ENCODE results near the gene CHD9NB.
A peak's percentile ranks its signal among the peaks of the same experiment; 100 is the strongest.

CHD9NB gene

DNA sequence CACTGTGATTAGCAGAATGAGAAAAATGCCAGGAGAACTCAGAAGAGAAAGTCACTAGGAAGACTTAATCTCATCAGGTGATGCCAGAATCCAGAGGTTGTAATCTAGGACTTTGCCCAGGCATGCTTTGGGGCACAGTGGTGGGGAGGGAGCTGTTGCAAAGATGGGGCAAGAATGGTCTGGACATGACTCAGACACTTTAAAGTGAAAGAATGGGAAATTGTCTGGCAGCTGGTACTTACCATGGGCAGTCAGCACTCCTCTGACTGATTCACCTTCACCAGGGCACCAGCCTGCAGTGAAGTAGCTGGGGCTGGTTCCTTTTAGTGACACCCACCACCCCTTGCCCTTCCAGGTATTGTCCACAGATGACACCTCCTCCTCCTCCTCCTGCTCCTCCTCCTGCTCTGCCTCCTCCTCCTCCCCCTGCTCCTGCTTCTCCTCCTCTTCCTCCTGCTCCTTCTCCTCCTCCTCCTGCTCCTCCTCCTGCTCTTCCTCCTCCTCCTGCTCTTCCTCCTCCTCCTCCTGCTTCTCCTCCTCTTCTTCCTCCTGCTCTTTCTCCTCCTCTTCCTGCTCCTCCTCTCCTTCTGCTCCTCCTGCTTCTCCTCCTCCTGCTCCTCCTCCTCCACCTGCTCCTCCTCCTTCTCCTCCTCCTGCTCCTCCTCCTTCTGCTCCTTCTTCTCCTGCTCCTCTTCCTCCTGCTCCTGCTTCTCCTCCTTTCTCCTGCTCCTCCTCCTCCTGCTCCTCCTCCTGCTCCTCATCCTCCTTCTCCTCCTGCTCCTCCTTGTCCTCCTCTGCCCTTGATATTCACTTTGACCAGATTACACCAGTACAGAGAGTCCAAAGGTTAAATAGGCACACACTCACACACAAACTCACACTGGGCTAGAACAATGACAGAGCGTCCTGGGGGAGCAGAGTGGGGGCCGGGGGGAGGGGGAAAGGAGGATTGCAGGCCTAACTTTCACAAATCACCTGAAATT is at the start of gene CHD9NB:
Gene CHD9NB (minus strand): TSS at position 379 of the 983 bp plus-strand sequence. CDS start 8,739 bp downstream, outside the sequence.
- Mint-ChIP-seq H3K4me3 (peak within 1 kb of the TSS; percentile 30), H3K4me1 (ENCODE audit: low read depth) (peaks cover 38% of the 10 kb centered on the region), H3K27me3 (no peaks in the 10 kb centered on the region), H3K36me3 (ENCODE audit: low read depth) (peaks cover 10% of the 10 kb centered on the region), H3K9me3 (no peaks in the 10 kb centered on the region), H3K27ac (peak within 1 kb of the TSS; percentile 69)
- intact Hi-C loops (cut with micrococcal nuclease): no loop called here

DNA sequence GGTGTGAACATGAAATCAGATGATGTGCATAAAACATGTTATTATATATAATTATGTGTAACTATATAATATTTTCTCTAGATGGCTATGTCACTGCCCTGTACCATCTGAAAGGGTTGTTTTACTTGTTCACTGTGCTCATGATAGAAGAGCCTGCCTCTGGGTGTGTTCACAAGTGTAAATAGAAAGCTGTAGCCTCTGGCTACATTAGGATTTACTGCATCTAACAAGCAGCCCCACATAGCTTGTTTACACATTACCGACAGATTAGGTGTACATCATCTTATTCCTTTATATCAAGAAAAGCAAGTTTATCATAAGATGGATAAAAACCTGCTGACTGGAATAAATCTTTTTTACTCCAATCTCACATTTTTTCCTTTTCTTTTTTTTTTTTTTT is 48.2 kb upstream of the CHD9NB start:
- Mint-ChIP-seq H3K36me3 (ENCODE audit: low read depth) (peaks cover 20% of the 10 kb centered on the region), H3K4me3 (no peak overlapping the region), H3K9me3 (no peaks in the 10 kb centered on the region), H3K27me3 (no peaks in the 10 kb centered on the region), H3K4me1 (ENCODE audit: low read depth) (peaks cover 32% of the 10 kb centered on the region), H3K27ac (no peak overlapping the region)
- intact Hi-C loops (cut with micrococcal nuclease): no loop called here

DNA sequence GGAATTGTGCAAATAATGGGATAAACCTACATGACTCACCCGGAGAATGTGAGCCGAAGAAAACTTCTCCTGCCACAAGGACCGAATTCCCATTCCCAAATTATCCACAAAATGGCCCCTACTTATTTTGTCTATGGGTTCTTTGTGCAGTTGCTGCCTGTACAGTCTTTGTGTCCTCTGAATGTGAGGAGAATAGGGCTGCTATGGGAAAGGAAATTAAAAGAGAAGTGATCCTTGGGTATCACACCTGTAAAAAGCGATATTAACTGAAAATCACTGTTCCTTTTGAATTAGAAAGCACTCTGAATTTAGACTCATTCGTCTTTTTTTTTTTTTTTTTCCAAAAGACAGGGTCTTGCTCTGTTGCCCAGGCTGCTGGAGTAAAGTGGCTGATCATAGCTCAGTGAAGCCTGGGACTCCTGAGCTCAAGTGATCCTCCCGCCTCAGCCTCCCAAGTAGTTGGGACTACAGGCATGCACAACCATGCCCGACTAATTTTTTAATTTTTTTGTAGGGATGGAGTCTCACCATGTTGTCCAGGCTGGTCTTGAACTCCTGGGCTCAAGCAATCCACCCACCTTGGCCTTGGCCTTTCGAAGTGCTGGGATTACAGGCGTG is 47.5 kb upstream of the CHD9NB start:
- peaks cover 17% of the 10 kb centered on the region for H3K36me3 Mint-ChIP-seq (ENCODE audit: low read depth)
- no peaks in the 10 kb centered on the region for H3K27me3 Mint-ChIP-seq
- peaks cover 32% of the 10 kb centered on the region for H3K4me1 Mint-ChIP-seq (ENCODE audit: low read depth)
- no peaks in the 10 kb centered on the region for H3K9me3 Mint-ChIP-seq
- intact Hi-C loops (cut with micrococcal nuclease): no loop called here
- peak overlapping the region; percentile 95 for H3K27ac Mint-ChIP-seq
- H3K4me3 Mint-ChIP-seq: peak overlapping the region; percentile 82

DNA sequence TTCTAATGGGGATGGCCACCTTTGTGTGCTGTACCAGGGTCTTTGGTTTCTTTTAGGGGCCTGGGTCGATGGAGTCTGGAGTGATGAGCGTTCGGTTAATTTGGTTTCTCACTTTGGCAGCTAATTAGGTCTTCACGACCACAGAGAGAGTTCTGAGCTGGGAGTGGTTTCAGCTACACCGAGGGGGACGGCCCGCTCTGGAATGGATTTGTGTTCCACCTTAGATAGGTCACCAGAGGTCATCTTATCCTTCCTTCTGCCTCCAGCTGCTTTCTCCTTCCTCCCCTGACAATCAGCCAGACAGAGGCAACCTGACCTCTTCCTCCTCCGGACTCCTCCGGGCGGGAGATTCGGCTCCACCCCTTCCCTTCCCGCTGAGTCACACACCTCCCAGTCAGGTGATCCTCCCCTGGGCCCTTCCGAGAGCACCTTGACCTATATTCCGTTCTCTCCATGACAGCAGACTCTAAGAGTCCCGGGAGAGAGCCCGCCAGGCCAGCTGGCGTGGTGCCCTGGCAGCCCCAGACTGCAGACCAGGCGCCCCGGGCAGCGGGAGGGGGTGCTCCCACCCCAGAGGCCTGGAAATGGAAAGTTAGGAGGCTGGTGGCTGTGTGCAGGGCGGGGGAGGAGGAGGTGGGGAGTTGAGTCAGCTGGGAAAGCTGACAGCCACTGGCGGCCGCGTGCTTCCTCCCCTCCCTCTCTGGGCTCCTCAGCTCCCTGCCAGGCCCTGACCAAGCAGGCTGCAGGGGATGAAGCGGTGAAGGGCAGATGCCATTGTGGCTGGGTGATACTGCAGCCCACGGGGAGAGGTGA is 46.8 kb upstream of the CHD9NB start:
- Mint-ChIP-seq H3K27ac (peak overlapping the region; percentile 95), H3K9me3 (no peaks in the 10 kb centered on the region), H3K36me3 (ENCODE audit: low read depth) (peaks cover 22% of the 10 kb centered on the region), H3K4me3 (peak overlapping the region; percentile 82), H3K4me1 (ENCODE audit: low read depth) (peaks cover 39% of the 10 kb centered on the region), H3K27me3 (no peaks in the 10 kb centered on the region)
- intact Hi-C loops (cut with micrococcal nuclease): loop anchor here (1.0 to 2.0 kb wide), 2 partner anchors 8 to 31 kb away; no protein-coding TSS in a partner anchor

DNA sequence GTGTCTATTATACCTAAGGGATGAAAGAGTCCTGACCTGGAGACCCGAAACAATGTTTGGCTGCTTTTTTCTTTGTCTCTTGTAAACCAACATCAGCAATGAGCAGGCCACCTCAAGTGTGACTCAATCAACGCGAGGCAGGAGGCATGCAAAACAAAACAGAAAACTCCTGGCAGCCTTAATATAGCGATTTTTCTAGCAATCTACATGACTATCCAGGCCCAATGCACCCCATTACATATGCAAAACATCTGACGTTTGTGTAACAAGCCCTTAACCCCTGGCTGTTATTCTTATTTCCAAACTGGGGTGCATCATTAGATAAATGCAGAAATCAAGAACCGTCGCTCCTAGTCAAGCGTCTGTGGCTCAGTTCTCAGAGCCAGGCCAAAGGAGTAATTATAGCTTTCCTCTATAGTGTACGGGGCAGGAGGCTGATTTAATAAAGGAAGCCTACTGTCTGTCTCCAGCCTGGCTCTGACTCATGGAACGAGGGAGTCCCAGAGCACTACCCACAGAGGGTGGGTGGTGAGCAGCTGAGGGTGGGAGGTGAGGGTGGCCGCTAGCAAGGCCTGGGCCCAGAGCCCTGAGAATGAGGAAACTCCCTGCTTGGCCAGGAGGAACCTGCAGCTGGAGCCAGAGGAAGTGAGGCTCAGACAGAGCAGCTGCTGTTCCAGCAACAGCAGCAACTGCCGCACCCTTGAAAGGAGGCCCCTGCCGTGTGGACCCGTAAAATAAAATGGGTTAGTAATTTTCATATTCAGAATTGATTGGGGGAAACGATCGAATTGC is 46.0 kb upstream of the CHD9NB start:
- H3K36me3 Mint-ChIP-seq (ENCODE audit: low read depth): peaks cover 23% of the 10 kb centered on the region
- intact Hi-C loops (cut with micrococcal nuclease): loop anchor here (1.0 to 2.0 kb wide), 2 partner anchors 7 to 32 kb away; no protein-coding TSS in a partner anchor
- no peaks in the 10 kb centered on the region for H3K27me3 Mint-ChIP-seq
- peak overlapping the region; percentile 95 for H3K27ac Mint-ChIP-seq
- peaks cover 47% of the 10 kb centered on the region for H3K4me1 Mint-ChIP-seq (ENCODE audit: low read depth)
- H3K9me3 Mint-ChIP-seq: no peaks in the 10 kb centered on the region
- peak overlapping the region; percentile 82 for H3K4me3 Mint-ChIP-seq

DNA sequence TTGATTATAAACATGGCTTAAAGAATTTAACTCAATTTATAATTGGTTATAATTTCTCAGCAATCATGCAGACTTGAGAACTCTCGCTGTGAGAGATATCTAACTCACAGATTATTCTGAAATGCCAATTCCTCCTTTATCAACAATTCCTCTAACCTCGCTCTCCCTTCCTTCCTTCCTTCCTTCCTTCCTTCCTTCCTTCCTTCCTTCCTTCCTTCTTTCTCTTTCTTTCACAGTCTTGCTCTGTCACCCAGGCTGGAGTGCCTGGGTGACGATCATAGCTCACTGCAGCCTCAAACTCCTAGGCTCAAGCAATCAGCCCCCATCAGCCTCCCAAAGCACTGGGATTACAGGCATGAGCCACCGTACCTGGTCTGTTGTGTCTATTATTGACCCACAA is 44.5 kb upstream of the CHD9NB start:
- Mint-ChIP-seq H3K9me3 (no peaks in the 10 kb centered on the region), H3K27me3 (no peaks in the 10 kb centered on the region), H3K4me3 (no peak overlapping the region), H3K27ac (peak overlapping the region; percentile 18), H3K4me1 (ENCODE audit: low read depth) (peaks cover 62% of the 10 kb centered on the region), H3K36me3 (ENCODE audit: low read depth) (peaks cover 23% of the 10 kb centered on the region)
- intact Hi-C loops (cut with micrococcal nuclease): no loop called here

DNA sequence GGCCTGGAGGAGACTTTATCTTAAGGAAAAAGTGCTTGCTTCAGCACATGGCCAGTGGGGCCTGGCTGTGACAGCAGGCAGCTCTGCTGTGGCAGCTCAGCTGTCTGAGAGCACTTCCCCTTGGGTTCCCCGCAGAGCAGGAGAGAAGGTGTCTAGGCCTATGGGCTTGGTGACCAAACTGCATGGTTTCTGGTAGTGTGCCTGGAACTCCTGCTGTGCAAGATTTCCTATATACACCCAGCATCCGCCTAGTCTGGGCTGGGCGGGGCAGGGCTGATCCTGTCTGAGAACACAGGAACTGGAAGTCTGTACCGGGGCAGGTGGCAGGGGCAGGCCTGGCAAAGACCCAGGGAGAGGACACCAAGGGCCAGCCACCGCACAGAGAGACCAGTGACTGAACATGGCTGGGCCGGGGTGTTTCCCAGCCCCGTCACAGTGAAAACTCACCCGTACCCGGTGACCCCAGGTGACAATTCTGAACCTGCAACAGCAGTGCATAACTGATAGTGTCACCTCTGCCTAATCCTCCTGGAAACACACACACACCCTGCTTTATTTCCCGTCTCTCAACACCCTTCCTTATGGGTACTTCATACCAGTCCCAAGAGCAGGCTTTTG is 41.4 kb upstream of the CHD9NB start:
- no peaks in the 10 kb centered on the region for H3K9me3 Mint-ChIP-seq
- H3K27me3 Mint-ChIP-seq: no peaks in the 10 kb centered on the region
- H3K27ac Mint-ChIP-seq: peak overlapping the region; percentile 88
- H3K36me3 Mint-ChIP-seq (ENCODE audit: low read depth): peaks cover 8% of the 10 kb centered on the region
- intact Hi-C loops (cut with micrococcal nuclease): no loop called here
- peaks cover 70% of the 10 kb centered on the region for H3K4me1 Mint-ChIP-seq (ENCODE audit: low read depth)
- H3K4me3 Mint-ChIP-seq: peak overlapping the region; percentile 9

DNA sequence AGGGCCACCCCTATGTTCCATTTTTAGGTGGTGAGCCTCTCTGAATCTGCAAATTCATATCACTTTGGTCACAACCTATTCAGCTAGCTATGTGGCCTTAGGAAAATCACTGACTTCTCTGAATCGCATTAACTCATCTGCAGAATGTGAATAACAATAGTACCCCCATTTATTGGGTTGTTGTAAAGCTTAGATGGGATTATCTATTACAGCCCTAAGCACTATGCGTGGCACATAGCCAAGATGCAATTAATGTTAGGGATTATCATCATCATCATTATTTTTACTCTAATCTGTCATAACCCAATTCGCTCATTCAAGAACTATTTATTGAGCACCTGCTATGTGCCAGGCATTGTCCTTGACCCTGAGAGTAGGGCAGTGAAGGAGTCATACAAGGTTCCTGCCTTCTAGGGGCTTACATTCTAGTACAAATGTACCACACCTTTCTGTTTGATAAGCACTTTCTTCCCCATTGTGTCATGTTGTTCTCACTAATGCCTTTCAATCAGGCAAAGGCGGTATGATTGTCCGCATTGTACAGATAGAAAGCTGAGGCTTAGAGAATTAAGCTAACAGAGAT is 40.6 kb upstream of the CHD9NB start:
- intact Hi-C loops (cut with micrococcal nuclease): no loop called here
- H3K27ac Mint-ChIP-seq: peak overlapping the region; percentile 88
- peaks cover 68% of the 10 kb centered on the region for H3K4me1 Mint-ChIP-seq (ENCODE audit: low read depth)

DNA sequence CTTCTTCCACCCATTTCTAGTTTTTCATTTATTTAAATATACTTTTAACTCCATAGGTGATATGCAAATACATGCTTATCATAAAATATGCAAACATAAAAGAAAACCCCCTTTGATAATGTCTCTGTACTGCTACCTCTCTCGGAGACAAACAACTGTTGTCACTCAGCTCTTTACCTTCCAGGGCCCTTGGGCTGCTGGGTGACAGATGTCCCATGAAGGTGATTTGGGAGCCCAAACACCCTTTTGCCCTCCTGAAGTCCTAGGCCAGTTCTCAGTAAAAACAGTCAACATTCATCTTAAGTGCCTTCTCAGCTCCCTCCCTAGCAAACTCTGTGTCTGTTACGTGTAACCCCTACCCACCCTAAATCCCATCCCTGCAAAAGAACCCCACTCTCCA is 39.6 kb upstream of the CHD9NB start:
- H3K9me3 Mint-ChIP-seq: no peaks in the 10 kb centered on the region
- H3K4me3 Mint-ChIP-seq: no peak overlapping the region
- no peaks in the 10 kb centered on the region for H3K27me3 Mint-ChIP-seq
- H3K27ac Mint-ChIP-seq: peak overlapping the region; percentile 81
- H3K36me3 Mint-ChIP-seq (ENCODE audit: low read depth): peaks cover 17% of the 10 kb centered on the region
- intact Hi-C loops (cut with micrococcal nuclease): no loop called here
- H3K4me1 Mint-ChIP-seq (ENCODE audit: low read depth): peaks cover 69% of the 10 kb centered on the region

More for the DNA sequence above, 40.6 kb upstream of the CHD9NB start:
- peaks cover 10% of the 10 kb centered on the region for H3K36me3 Mint-ChIP-seq (ENCODE audit: low read depth)
- no peaks in the 10 kb centered on the region for H3K9me3 Mint-ChIP-seq
- no peaks in the 10 kb centered on the region for H3K27me3 Mint-ChIP-seq
- no peak overlapping the region for H3K4me3 Mint-ChIP-seq

DNA sequence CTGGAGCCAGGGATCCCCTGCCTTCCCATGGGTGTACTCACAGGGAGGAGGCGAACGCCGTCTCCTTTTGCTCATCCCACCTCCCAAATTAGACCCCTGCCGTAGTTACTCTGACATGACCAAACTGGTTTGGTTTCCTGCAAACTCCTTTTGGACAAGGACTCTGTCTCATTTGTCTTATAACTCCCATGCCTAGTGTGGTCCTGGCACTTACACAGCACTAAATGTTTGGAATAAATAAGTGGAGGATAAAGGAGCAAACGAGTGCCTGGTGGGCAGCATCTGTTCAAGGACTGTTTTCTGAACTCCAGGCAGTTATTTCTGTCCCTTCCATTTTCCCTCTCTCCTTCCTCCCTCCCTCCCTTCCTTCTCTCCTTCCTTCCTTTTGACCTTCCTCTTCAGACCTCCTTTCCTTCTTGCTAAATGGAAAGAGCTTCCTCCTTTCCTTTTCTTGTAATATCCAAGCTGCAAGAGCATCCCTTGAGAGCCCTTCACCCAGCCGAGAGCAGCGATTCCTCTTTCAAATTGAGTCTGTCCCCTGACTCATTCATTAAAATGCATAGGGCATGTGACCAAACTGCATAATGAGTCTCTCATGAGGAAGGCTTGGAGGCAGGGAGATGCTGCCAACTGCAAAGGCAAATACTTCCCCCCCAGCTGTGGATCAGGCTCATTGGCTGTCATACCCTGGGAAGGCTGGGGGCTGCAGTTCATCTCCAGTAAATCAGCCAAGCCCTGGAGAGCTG is 38.9 kb upstream of the CHD9NB start:
- no peaks in the 10 kb centered on the region for H3K27me3 Mint-ChIP-seq
- peak overlapping the region; percentile 81 for H3K27ac Mint-ChIP-seq
- intact Hi-C loops (cut with micrococcal nuclease): loop anchor here (1.0 to 2.0 kb wide), 2 partner anchors 8 to 37 kb away; partner anchors contain the start of gene CHD9
- peaks cover 22% of the 10 kb centered on the region for H3K36me3 Mint-ChIP-seq (ENCODE audit: low read depth)
- no peak overlapping the region for H3K4me3 Mint-ChIP-seq
- no peaks in the 10 kb centered on the region for H3K9me3 Mint-ChIP-seq
- peaks cover 72% of the 10 kb centered on the region for H3K4me1 Mint-ChIP-seq (ENCODE audit: low read depth)

DNA sequence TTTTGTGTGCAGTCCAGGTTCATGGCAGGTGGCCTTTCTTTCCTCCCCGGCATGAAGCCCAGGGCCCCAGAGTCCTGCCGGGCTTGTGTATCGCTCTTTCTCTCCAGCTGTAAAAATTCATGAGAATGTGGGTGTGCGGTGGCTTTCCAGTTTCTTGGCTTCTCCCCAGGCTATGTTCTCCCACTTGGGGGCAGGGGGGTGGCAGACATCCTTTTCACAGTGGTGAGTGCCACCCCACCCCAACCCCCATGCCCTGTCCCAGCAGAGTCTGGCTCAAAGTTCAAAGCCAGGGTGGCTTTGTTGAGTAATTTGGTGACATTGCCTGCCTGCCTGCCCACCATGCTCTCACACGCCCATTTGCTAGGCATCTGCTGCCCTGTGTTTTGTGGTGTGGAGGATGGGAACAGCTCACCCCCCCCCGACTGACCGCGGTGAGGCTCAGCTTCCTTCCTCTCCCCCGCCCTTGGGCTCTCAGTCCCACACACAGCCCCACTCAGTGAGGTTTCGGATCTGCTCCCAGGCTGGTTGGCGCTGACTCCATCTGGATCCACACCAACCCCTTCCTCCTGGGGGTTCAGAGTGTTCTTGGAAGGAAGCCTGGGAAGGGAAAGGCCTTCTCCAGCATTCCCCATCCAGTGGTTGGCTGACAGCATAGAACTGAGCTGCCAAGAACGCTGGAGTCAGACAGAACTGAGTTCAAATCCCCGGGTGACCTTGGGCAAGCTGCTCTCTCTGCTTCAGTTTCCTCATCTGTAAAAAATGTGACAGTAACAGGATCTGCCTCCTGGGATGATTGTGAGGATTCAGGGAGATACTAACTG is 38.1 kb upstream of the CHD9NB start:
- no peaks in the 10 kb centered on the region for H3K9me3 Mint-ChIP-seq
- H3K36me3 Mint-ChIP-seq (ENCODE audit: low read depth): peaks cover 23% of the 10 kb centered on the region
- H3K27ac Mint-ChIP-seq: peak overlapping the region; percentile 81
- intact Hi-C loops (cut with micrococcal nuclease): loop anchor here (1.0 to 2.0 kb wide), 2 partner anchors 8 to 36 kb away; partner anchors contain the start of gene CHD9
- H3K4me3 Mint-ChIP-seq: peak overlapping the region; percentile 64
- peaks cover 76% of the 10 kb centered on the region for H3K4me1 Mint-ChIP-seq (ENCODE audit: low read depth)
- no peaks in the 10 kb centered on the region for H3K27me3 Mint-ChIP-seq
